HG03175 (cell line): ENCODE data around the gene AKAP10.
"Not testable (repeated sequence)": the region's sequence is repeated elsewhere in the genome, so short reads cannot be mapped to it uniquely, and the experiment has no call there.

Experiments used
- ATAC-seq: cut with Tn5 transposase; IDR thresholded peaks from one replicate; pipeline ENCODE4 v1.9.1; 2021; ENCODE audit warnings: mild to moderate bottlenecking, moderate library complexity; ENCODE audit not compliant: unreplicated experiment

Gene AKAP10

DNA sequence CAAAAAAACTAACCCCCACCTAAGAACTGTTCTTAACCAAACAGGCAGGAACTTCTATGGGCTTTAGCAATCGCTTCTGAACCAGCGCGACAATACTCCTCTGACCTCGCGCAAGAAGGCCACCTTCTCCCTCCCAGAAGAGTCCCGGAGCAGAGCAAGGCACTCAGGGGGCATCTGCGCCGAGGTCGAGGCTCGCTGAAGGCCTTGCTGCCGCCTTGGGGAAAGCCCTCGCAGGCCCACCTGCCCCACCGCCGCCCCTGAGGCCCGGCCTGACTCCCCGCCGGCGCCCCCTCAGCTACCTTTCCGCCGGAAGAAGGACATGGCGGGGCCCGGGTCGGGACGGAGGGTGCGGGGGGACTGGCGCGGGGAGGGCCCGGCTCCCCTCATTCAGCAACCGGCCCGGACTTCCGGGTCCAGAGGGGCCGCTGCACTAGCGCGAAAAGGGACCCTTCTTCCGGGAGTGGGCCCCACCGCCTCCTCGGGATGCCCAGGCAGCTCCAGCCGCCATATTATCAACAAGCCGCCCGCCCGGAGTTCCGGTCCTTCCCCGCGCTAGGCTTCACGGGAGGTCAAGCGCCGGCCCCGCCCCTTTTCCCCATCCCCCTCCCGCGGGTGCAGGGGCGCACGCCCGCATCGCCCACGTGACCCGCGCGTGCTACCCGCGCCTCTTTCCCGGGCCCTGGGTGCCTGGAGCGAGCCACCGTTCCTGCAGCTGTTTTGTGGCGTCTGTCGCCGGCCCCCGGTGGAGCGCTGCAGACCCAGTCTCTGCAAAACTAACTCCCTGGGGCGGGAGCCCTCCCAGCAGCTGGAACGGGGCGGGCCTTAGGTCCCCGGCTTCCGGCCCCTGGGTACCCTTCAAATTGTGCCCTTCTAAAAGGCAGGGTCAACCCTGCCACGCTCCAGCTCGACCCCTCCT, at the start of gene AKAP10:
Gene AKAP10 (minus strand): TSS at position 536 of the 916 bp plus-strand sequence. CDS start 149 bp downstream, at position 387.
- peak; percentile 86 for ATAC-seq

DNA sequence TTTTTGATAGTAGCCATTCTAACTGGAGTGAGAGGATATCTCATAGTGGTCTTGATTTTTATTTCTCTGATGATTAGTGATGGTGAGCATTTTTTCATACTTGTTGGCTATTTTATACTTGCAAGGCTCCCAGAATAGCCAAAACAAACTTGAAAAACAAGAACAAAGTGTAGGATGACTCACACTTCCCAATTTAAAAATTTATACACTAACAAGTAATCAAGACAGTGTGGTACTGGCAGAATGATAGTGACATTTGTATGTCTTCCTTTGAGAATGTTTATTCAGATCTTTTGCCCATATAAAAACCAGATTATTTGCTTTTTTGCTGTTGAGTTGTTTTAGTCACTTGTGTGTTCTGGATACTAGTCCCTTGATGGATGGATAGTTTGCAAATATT, 49.3 kb upstream of the AKAP10 start:
- ATAC-seq = no peak

DNA sequence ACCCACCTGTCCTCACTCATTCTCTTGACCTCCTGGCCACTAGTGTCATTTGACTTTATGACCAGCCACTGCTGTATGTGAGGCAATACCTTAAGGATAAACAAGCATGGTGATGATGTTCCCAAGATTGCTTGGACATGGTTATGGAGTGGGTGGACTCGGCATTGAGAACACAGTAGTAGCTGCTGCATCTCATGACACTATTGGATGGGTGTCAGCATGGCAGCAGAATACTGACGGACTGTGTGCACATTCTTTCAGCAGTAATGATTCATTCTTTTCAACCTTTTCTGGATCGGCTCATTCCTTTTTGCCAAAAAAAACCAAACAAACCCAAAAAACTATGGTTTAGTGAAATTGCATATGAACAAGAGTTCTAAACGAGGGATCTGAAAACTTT, 45.1 kb upstream of the AKAP10 start:
- ATAC-seq = no peak

DNA sequence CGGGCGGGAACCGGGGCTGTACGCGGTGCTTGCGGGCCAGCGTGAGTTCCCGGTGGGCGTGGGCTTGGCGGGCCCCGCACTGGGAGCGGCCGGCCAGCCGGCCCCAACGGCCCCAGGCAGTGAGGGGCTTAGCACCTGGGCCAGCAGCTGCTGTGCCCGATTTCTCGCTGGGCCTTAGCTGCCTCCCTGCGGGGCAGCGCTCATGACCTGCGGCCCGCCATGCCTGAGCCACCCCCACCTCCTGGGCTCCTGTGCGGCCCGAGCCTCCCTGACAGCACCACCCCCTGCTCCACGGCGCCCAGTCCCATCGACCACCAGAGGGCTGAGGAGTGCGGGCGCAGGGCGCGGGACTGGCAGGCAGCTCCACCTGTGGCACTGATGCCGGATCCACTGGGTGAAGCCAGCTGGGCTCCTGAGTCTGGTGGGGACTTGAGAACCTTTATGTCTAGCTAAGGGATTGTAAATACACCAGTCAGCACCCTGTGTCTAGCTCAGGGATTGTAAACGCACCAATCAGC, 38.9 kb upstream of the AKAP10 start:
- ATAC-seq = not testable (repeated sequence)

- ATAC-seq = no peak
Measured at GRCh38 chr17:20012017-20012536, 34.4 kb upstream of the AKAP10 start.

DNA sequence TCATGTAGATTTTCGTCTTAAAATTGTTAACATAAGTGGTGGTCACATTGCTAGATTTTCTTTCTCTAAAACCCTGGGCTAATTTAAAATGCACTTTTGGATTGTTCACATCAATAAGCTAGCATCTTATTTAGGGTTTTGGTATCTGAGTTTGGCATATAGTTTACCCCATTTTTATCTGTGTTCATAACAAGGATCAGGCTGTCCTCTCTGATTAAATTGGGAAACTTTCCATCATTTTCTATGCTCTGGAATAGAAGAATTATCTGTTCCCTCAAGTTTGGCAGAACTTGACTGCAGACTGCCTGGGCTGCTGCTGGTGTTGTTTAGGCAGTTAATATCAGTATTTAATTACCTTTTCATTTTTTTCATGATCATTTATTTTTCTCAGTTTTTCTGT, 33.3 kb upstream of the AKAP10 start:
- ATAC-seq = no peak

- no peak for ATAC-seq
Measured at GRCh38 chr17:20010099-20010863, 32.7 kb upstream of the AKAP10 start.

- ATAC-seq = peak; percentile 96
Measured at GRCh38 chr17:20009302-20010098, 31.9 kb upstream of the AKAP10 start, which contains the start of gene SPECC1. SPECC1 (plus strand) TSS chr17:20009359; CDS start chr17:20096652, 87,293 bp downstream.

- ATAC-seq = no peak
Measured at GRCh38 chr17:20009052-20009301, 31.3 kb upstream of the AKAP10 start.

GRCh38 chr17:20008242-20009051, 30.8 kb upstream of the AKAP10 start:
- no peak for ATAC-seq

DNA sequence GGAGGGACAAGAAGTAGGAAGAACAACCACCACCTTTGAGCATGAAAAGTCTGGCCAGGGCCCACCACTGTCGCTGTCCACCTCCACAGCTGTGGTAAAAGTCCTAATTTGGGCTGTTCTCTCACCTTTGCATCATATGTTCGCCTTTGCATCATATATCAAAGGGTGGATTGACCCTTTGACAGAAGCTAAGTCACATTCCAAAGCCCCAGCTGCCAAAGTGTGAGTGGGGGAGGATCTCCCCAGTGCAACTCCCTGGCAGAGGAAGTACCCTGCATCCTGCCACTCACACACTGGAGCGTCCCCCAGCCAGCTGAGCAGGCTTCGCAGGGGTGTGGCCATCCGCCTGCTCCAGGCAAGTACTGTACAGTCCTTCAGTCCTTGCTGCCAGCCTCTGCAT, 18.9 kb upstream of the AKAP10 start:
- no peak for ATAC-seq

DNA sequence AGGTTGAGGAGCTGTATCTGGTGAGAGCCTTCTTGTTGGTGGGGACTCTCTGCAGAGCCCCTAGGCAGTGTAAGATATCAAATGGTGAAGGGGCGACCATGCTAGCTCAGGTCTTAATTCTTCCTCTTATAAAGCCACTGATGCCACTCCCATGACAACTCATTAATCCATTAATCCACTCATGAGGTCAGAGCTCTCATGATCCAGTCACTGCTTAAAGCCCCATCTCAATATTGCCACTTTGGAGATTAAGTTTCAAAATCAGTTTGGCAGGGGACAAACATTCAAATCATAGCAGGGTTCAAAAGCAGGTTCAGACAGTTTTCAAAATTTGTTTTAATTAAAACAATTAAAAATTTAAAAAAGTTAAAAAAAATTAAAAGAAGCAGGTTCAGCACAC, 18.5 kb upstream of the AKAP10 start:
- ATAC-seq = no peak

- ATAC-seq = peak; percentile 91
Measured at GRCh38 chr17:19992803-19993713, 15.4 kb upstream of the AKAP10 start.

DNA sequence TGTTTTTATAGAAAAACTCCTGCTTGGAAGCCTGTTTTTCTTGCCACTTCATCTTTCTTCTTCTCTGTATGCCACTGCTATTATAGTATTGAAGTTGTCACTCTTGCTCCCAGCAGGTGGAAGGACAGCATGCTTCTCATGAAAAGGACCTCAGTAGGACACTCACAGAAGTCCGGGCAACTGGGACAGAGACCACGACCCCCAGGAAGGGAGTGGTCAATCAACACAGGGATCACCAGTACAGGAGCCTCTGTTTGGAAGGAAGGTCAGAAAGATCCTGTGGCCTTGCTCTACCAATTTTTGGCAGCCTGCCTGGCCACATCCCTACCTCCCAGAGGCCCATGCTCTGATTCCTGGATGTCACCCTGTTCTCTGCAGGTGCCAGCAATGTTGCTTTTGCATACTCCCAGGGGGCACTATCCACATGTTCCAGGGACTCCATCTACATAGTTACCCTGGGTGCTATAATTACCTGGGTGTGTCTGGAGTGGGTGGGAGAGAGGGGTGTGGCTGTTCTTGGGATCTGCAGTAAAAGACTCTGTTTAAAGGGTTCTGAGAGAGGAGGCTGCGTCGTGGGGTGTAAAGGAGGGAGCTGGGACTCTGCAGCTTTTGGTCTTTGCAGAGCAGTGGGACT, 13.7 kb upstream of the AKAP10 start:
- ATAC-seq = no peak

DNA sequence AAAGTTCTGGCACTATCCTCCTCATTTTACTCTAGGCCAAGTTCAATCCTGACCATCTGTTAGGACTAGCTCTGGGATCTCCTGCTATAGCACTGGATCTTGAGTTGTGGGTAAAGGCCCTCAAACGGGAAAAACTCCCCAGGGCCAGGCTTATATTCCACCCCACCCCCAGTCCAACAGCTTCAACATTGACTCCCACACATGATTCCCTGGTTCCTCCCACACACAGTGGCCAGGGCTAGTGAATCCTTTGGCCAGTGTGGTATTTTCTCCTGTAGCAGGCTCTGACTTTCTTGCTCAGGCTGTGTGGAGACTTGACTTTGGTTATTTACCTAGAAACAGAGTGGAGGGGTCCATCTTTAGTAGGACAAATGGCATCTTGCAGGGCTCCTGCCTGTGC, 10.3 kb upstream of the AKAP10 start:
- no peak for ATAC-seq

DNA sequence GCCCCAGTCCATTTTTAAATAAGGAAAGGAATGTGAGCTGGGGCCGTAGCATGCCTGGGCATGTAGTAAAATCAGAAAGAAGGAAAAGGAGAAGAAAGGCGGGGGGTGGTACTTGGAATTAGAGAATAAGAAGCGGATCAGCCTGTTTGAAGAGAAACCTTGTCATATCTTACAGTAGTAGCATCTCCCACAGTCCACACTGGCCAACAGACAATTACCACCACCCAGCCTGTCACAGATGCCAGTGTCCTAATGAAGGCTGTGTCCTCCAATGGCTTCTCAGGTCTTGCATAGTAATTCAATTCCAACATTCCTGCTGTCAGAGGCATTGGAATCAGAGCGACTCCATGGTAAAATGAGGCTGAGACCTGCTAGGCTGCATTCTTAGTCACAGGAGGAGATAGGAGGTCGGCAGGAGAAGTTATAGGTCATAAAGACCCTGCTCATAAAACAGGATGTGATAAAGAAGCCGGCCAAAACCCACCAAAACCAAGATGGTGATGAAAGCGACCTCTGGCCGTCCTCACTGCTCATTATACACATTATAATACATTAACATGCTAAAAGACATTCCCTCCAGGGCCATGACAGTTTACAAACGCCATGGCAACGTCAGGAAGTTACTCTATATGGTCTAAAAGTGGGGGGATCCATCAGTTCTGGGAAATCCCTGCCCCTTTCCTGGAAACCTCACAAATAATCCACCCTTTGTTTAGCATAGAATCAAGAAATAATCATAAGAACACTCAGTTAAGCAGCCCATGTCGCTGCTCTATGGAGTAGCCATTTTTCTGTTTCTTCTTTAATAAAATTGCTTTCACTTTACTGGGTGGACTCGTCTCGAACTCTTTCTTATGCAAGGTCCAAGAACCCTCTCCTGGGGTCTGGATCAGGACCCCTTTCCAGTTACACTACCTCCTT, 9.6 kb upstream of the AKAP10 start:
- no peak for ATAC-seq
